CD4-positive, alpha-beta T cell (primary cell): ENCODE measurements around the gene SLC22A31. TPM values are rescaled to one million over a fixed set of nuclear protein-coding genes. Genes with fewer than 3 reads are reported as not detected.

Experiments used
- ATAC-seq: fragments of 200-7000 bp; cut with Tn5 transposase; one replicate; pipeline ENCODE4 v1.10.0; 2022; ENCODE audit warnings: mild to moderate bottlenecking; ENCODE audit not compliant: poor library complexity
- CTCF ChIA-PET: fragments of 350-600 bp; sonication (Branson Sonifier 250); formaldehyde crosslinking; loops from one replicate; lab custom pipeline; 2021; ENCODE audit warnings: antibody characterized with exemption, inconsistent platforms; lab: Charles Lee
- POLR2A ChIA-PET: fragments of 350-600 bp; sonication (Branson Sonifier 250); formaldehyde crosslinking; loops from one replicate; lab custom pipeline; 2021; ENCODE audit warnings: antibody characterized with exemption, inconsistent platforms; lab: Charles Lee
- DNase-seq, 14 experiments: peaks; one replicate each; pipeline ENCODE4 v3.0.0-alpha.2; 2013 to 2020; ENCODE audit warnings: mixed read lengths in 2 of 14
- H3K27ac ChIP-seq, 2 donors: one replicate each; pipeline versions ENCODE4 v1.5.1 to v1.7.0; 2013; ENCODE audit warnings: low read length in 2 of 2, low read depth in 1 of 2, mild to moderate bottlenecking in 1 of 2
- H3K27me3 ChIP-seq, 2 experiments: 1 replicate in 1 of 2; 2 replicates in 1 of 2; pipeline versions ENCODE4 v1.6.1 to v1.7.0; 2013; ENCODE audit warnings: low read length in 2 of 2, control low read depth in 1 of 2, mild to moderate bottlenecking in 1 of 2, moderate library complexity in 1 of 2; ENCODE audit not compliant: insufficient read depth in 2 of 2, control insufficient read depth in 1 of 2
- H3K36me3 ChIP-seq: one replicate; pipeline ENCODE4 v1.6.1; 2013; ENCODE audit warnings: low read length, control low read depth; ENCODE audit not compliant: insufficient read depth
- H3K4me1 ChIP-seq: one replicate; pipeline ENCODE4 v1.6.1; 2013; ENCODE audit warnings: low read length, control low read depth; ENCODE audit not compliant: insufficient read depth
- H3K4me3 ChIP-seq: one replicate; pipeline ENCODE4 v1.5.1; 2013; ENCODE audit warnings: mild to moderate bottlenecking, low read length, moderate library complexity
- H3K9me3 ChIP-seq, 2 experiments: 1 replicate in 1 of 2; 2 replicates in 1 of 2; pipeline versions ENCODE4 v1.6.1 to v1.7.0; 2013; ENCODE audit warnings: low read length in 2 of 2, mild to moderate bottlenecking in 2 of 2, control low read depth in 1 of 2, moderate library complexity in 1 of 2; ENCODE audit not compliant: control insufficient read depth in 1 of 2, insufficient read depth in 1 of 2
- H3K27ac Mint-ChIP-seq: one replicate; pipeline ENCODE4 v1.8.0; 2020; ENCODE audit warnings: mixed read lengths
- H3K27me3 Mint-ChIP-seq: one replicate; pipeline ENCODE4 v1.8.0; 2021; ENCODE audit warnings: mixed read lengths
- H3K36me3 Mint-ChIP-seq: one replicate; pipeline ENCODE4 v1.8.0; 2021; ENCODE audit warnings: low read depth, mixed read lengths
- H3K4me1 Mint-ChIP-seq: one replicate; pipeline ENCODE4 v1.8.0; 2021; ENCODE audit warnings: low read depth, mixed read lengths
- H3K4me3 Mint-ChIP-seq: one replicate; pipeline ENCODE4 v1.8.0; 2020; ENCODE audit warnings: mild to moderate bottlenecking, mixed read lengths
- H3K9me3 Mint-ChIP-seq: one replicate; pipeline ENCODE4 v1.8.0; 2020; ENCODE audit warnings: mixed read lengths
- CTCF ChIP-seq: fragments of 200-600 bp; IDR thresholded peaks from one replicate; pipeline ENCODE4 v1.8.0; 2022; ENCODE audit warnings: antibody characterized with exemption, mild to moderate bottlenecking
- intact Hi-C, 2 experiments: fragments of 100-400 bp; cut with DNase I in 1 of 2; cut with micrococcal nuclease in 1 of 2; formaldehyde crosslinking; loops; one replicate each; pipeline versions ENCODE4 v1.15.1 to v1.9.0; 2023 to 2025; cut with DNase I, micrococcal nuclease
- total RNA-seq, 174 experiments: library from RNA in 2 of 174; stranded (reverse) in 2 of 174; gene quantifications; one replicate each; pipeline ENCODE4 v1.2.3 and lab custom pipeline; 2021 to 2026

SLC22A31 gene
- total RNA-seq, 2 experiments from 2014 or later = 2.1 to 2.9 TPM

- Mint-ChIP-seq H3K36me3 (peaks cover 4% of the 10 kb centered on the region), H3K9me3 (no peaks in the 10 kb centered on the region), H3K4me1 (peaks cover 16% of the 10 kb centered on the region), H3K27ac (peak overlapping the region; percentile 83), H3K27me3 (no peaks in the 10 kb centered on the region), H3K4me3 (peak overlapping the region; percentile 56)
- ATAC-seq (no peak), DNase-seq (no peak)
- Histone ChIP-seq H3K27me3 (no peaks in the 10 kb centered on the region), H3K9me3 (peaks cover 0 to 6% of the 10 kb centered on the region in 2 experiments), H3K4me1 (peaks cover 41% of the 10 kb centered on the region), H3K4me3 (no peak overlapping the region), H3K27ac (no peak overlapping the region), H3K36me3 (no peaks in the 10 kb centered on the region)
- no peak for TF ChIP-seq CTCF
- ChIA-PET CTCF (no interaction called here), POLR2A (no interaction called here)
- intact Hi-C loops = loop anchor here (5.0 to 10.0 kb wide), 3 partner anchors 244 to 1289 kb away; partner anchors contain the start of genes BANP (in 1 of the 2) and SPG7 (in 1 of the 2)
Observed at GRCh38 chr16:89243664-89244063, 43.3 kb upstream of the SLC22A31 start.

- no peak for TF ChIP-seq CTCF
- Histone ChIP-seq H3K4me3 (no peak overlapping the region), H3K27me3 (no peaks in the 10 kb centered on the region), H3K9me3 (no peaks in the 10 kb centered on the region), H3K4me1 (peaks cover 34% of the 10 kb centered on the region), H3K36me3 (no peaks in the 10 kb centered on the region), H3K27ac (no peak overlapping the region)
- Mint-ChIP-seq H3K4me1 (peaks cover 16% of the 10 kb centered on the region), H3K27ac (peak overlapping the region; percentile 83), H3K36me3 (peaks cover 4% of the 10 kb centered on the region), H3K9me3 (no peaks in the 10 kb centered on the region), H3K4me3 (peak overlapping the region; percentile 56), H3K27me3 (no peaks in the 10 kb centered on the region)
- CTCF ChIA-PET = no interaction called here
- intact Hi-C loops = loop anchor here (5.0 to 10.0 kb wide), 3 partner anchors 245 to 1288 kb away; partner anchors contain the start of genes BANP (in 1 of the 2) and SPG7 (in 1 of the 2)
- POLR2A ChIA-PET = interaction anchor here (1.1 kb wide), 1 partner anchor 457 kb away, joined by 3 read pairs; no protein-coding TSS in a partner anchor
- DNase-seq (peak in 1 of 14 experiments; percentile 46), ATAC-seq (no peak)
Observed at GRCh38 chr16:89242795-89243200, 42.5 kb upstream of the SLC22A31 start.

GRCh38 chr16:89241187-89242007 lies 41.1 kb upstream of the SLC22A31 start:
- Histone ChIP-seq H3K27ac (peak overlapping the region; percentile 90 to 97), H3K4me1 (peaks cover 25% of the 10 kb centered on the region), H3K9me3 (no peaks in the 10 kb centered on the region), H3K4me3 (peak overlapping the region; percentile 67), H3K27me3 (no peaks in the 10 kb centered on the region), H3K36me3 (no peaks in the 10 kb centered on the region)
- no peak for TF ChIP-seq CTCF
- Mint-ChIP-seq H3K4me1 (peaks cover 16% of the 10 kb centered on the region), H3K36me3 (peaks cover 4% of the 10 kb centered on the region), H3K27me3 (no peaks in the 10 kb centered on the region), H3K4me3 (peak overlapping the region; percentile 92), H3K27ac (peak overlapping the region; percentile 97), H3K9me3 (no peaks in the 10 kb centered on the region)
- CTCF ChIA-PET = interaction anchor here (0.7 to 1.4 kb wide), 5 partner anchors 24 to 914 kb away, joined by 3 to 7 read pairs (median 4); partner anchors contain the start of gene ZNF778
- peak; percentile 84 for ATAC-seq
- DNase-seq = peak; percentile 62 to 96 (median 78)
- intact Hi-C loops = loop anchor here (1.0 to 10.0 kb wide), 8 partner anchors 15 to 1287 kb away; partner anchors contain the start of genes SPG7 (in 2 of the 2) and BANP (in 1 of the 2)
- POLR2A ChIA-PET = interaction anchor here (0.6 to 2.4 kb wide), 13 partner anchors 12 to 768 kb away, joined by 3 to 14 read pairs (median 4); partner anchors contain the start of genes ZC3H18 and ZNF778
